ENCODE data around the gene MYH16. TPM values are rescaled to one million over a fixed set of nuclear protein-coding genes. Genes with fewer than 3 reads are reported as not detected.

The MYH16 gene
- total RNA-seq, 1 experiment from 2014 or later: not detected

GRCh38 chr7:99258501-99258900, 14.1 kb upstream of the MYH16 start:
- Mint-ChIP-seq H3K4me3 (ENCODE audit: unreplicated experiment) (no peak overlapping the region), H3K36me3 (ENCODE audit: insufficient read depth, unreplicated experiment) (no peaks in the 10 kb centered on the region), H3K9me3 (ENCODE audit: unreplicated experiment) (no peaks in the 10 kb centered on the region), H3K27ac (ENCODE audit: unreplicated experiment) (no peak overlapping the region), H3K4me1 (ENCODE audit: low read depth, unreplicated experiment) (peaks cover 11% of the 10 kb centered on the region), H3K27me3 (ENCODE audit: insufficient read depth, unreplicated experiment) (no peaks in the 10 kb centered on the region)
- ChIA-PET CTCF (interaction anchor here (0.6 to 0.7 kb wide), 2 partner anchors 43 to 178 kb away, joined by 3 to 4 read pairs; no protein-coding TSS in a partner anchor), POLR2A (no interaction called here)
- no peak for TF ChIP-seq CTCF (IDR thresholded peaks at IDR 0.05; ENCODE audit: insufficient read depth in 1 of 2, low read depth in 1 of 2, low read length in 1 of 2, severe bottlenecking in 1 of 2, unreplicated experiment in 1 of 2)
- H3K27me3 ChIP-seq (replicated peaks; ENCODE audit: control insufficient read depth, insufficient read depth, low read length): no peaks in the 10 kb centered on the region; the same call in 1 of the 2 replicates
- H3K36me3 ChIP-seq (ENCODE audit: control insufficient read depth, insufficient read depth, low read length): no peaks in the 10 kb centered on the region
- no peak overlapping the region for H3K4me3 ChIP-seq (ENCODE audit: low read depth, low read length)
- BruUV-seq (replicated peaks): no TSS peak
- intact Hi-C loops (cut with micrococcal nuclease; ENCODE audit: unreplicated experiment): no loop called here
- DNase-seq: no peak
- H3K4me1 ChIP-seq: peaks cover 11% of the 10 kb centered on the region
- no peaks in the 10 kb centered on the region for H3K9me3 ChIP-seq

GRCh38 chr7:99260395-99260794, 12.2 kb upstream of the MYH16 start:
- H3K27ac Mint-ChIP-seq (ENCODE audit: unreplicated experiment): no peak overlapping the region
- no peak for DNase-seq
- ChIA-PET POLR2A (no interaction called here), CTCF (no interaction called here)
- no peaks in the 10 kb centered on the region for H3K27me3 Mint-ChIP-seq (ENCODE audit: insufficient read depth, unreplicated experiment)
- no peaks in the 10 kb centered on the region for H3K36me3 Mint-ChIP-seq (ENCODE audit: insufficient read depth, unreplicated experiment)
- Histone ChIP-seq H3K36me3 (ENCODE audit: control insufficient read depth, insufficient read depth, low read length) (no peaks in the 10 kb centered on the region), H3K4me3 (ENCODE audit: low read depth, low read length) (no peak overlapping the region), H3K9me3 (no peaks in the 10 kb centered on the region), H3K4me1 (peaks cover 11% of the 10 kb centered on the region), H3K27me3 (replicated peaks; ENCODE audit: control insufficient read depth, insufficient read depth, low read length) (no peaks in the 10 kb centered on the region; the same call in 1 of the 2 replicates)
- BruUV-seq (replicated peaks): no TSS peak
- no peak for TF ChIP-seq CTCF (IDR thresholded peaks at IDR 0.05; ENCODE audit: insufficient read depth in 1 of 2, low read depth in 1 of 2, low read length in 1 of 2, severe bottlenecking in 1 of 2, unreplicated experiment in 1 of 2)
- H3K4me3 Mint-ChIP-seq (ENCODE audit: unreplicated experiment): no peak overlapping the region
- H3K4me1 Mint-ChIP-seq (ENCODE audit: low read depth, unreplicated experiment): peaks cover 11% of the 10 kb centered on the region
- no peaks in the 10 kb centered on the region for H3K9me3 Mint-ChIP-seq (ENCODE audit: unreplicated experiment)
- intact Hi-C loops (cut with micrococcal nuclease; ENCODE audit: unreplicated experiment): no loop called here

- Mint-ChIP-seq H3K27me3 (ENCODE audit: insufficient read depth, unreplicated experiment) (no peaks in the 10 kb centered on the region), H3K27ac (ENCODE audit: unreplicated experiment) (no peak overlapping the region), H3K4me3 (ENCODE audit: unreplicated experiment) (peak overlapping the region; percentile 9), H3K4me1 (ENCODE audit: low read depth, unreplicated experiment) (peaks cover 11% of the 10 kb centered on the region), H3K9me3 (ENCODE audit: unreplicated experiment) (peaks cover 9% of the 10 kb centered on the region), H3K36me3 (ENCODE audit: insufficient read depth, unreplicated experiment) (no peaks in the 10 kb centered on the region)
- ChIA-PET POLR2A (interaction anchor here (0.6 kb wide), 1 partner anchor 195 kb away, joined by 6 read pairs; no protein-coding TSS in a partner anchor), CTCF (no interaction called here)
- Histone ChIP-seq H3K4me3 (ENCODE audit: low read depth, low read length) (no peak overlapping the region), H3K4me1 (peaks cover 11% of the 10 kb centered on the region), H3K36me3 (ENCODE audit: control insufficient read depth, insufficient read depth, low read length) (no peaks in the 10 kb centered on the region), H3K27me3 (replicated peaks; ENCODE audit: control insufficient read depth, insufficient read depth, low read length) (no peaks in the 10 kb centered on the region; the same call in none of the 2 replicates), H3K9me3 (peaks cover 3% of the 10 kb centered on the region; the same call in 1 of the 2 replicates)
- TF ChIP-seq CTCF (IDR thresholded peaks at IDR 0.05; ENCODE audit: insufficient read depth in 1 of 2, low read depth in 1 of 2, low read length in 1 of 2, severe bottlenecking in 1 of 2, unreplicated experiment in 1 of 2): no peak
- BruUV-seq (replicated peaks): no TSS peak
- DNase-seq: peak; percentile 64 to 67
- intact Hi-C loops (cut with micrococcal nuclease; ENCODE audit: unreplicated experiment): no loop called here
These were observed 11.0 kb upstream of the MYH16 start for GRCh38 chr7:99261646-99262045.
